AG09319 (cell line): ENCODE measurements around the gene LCOR.
"Not testable (repeated sequence)": the region's sequence is repeated elsewhere in the genome, so short reads cannot be mapped to it uniquely, and the experiment has no call there.

Experiments
- DNase-seq: peaks from one replicate; pipeline ENCODE4 v3.0.0-alpha.2; 2010; ENCODE audit warnings: low read depth; ENCODE audit errors: extremely low read depth
- CTCF ChIP-seq: IDR thresholded peaks from 2 replicates; pipeline ENCODE4 v1.5.1; 2011; ENCODE audit warnings: low read depth, mild to moderate bottlenecking, inconsistent platforms, low read length, moderate library complexity

LCOR gene

DNA sequence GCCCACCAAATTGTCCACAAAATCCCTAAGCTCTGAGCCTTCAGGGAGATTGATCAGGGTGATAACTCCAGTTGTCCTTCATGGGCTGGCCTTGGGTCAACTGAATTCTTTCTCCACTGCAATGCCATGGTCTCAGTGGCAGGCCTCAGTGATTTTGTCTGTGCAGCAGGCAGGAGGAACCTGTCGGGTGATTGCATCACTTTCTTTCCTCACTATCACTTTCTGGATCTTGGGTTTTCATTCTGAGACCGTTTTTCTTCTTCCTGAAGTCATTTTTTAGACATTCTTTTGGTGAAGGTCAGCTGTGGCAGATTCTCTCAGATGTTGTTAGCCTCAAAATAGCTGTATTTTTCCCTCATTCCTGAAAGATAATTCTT is 28.8 kb upstream of the LCOR start:
- no peak for DNase-seq
- no peak for TF ChIP-seq CTCF

GRCh38 chr10:96814264-96814663 is 17.8 kb upstream of the LCOR start:
- TF ChIP-seq CTCF, result no peak
- DNase-seq, result peak; percentile 14

GRCh38 chr10:96818971-96819370 is 13.1 kb upstream of the LCOR start:
- DNase-seq, result not testable (repeated sequence)

DNA sequence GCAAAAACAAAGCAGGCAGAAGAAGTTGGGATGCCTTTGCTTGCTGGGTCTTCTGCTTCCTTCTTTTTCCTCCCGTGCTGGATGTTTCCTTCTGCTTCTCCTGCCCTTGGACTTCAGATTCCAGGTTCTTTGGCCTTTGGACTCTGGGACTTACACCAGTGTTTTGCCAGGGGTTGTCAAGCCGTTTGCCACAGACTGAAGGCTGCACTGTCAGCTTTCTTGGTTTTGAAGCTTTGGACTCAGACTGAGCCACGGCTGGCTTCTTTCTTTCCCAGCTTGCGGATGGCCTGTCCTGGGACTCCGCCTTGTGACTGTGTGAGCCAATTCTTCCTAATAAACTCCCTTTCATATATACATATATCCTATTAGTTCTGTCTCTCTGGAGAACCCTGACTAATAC is 11.3 kb upstream of the LCOR start:
- no peak for TF ChIP-seq CTCF
- DNase-seq, result no peak

- no peak for DNase-seq
- TF ChIP-seq CTCF, result no peak
Measured at GRCh38 chr10:96826438-96826837, 5.7 kb upstream of the LCOR start.

- TF ChIP-seq CTCF, result no peak
- DNase-seq, result no peak
Measured at GRCh38 chr10:96828609-96829008, 3.5 kb upstream of the LCOR start.

DNA sequence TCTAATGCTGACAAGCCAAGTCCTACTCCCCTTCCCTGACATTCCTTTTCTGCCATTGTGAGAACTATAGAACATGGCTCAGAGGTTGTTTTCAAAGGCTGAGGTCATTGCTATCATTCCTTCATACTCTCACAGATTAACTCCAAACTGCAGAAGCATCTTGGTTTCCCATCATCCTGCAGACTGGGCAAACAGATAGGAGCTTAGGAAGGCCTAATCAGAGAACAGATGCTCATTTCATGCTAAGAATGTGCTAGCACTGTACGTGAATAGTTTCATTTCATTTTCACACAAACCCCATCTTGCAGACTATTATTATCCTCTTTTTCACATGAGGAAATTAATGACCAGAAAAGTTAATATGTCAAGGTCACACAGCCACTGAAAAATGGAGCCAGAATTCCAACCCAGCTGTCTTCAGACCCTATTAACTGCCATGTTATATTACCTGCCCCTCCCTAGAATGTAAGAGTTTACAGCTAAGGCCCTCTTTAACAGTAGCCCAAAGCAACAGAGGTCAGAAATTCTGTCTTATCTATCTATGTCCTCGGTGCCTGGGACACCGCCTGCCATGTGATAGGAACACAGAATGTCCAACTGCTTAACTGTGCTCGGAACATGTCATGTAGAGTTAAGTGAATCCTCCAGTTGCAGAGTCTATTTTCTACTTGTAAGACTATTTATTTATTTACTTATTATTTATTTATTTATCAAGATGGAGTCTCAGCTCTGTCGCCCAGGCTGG is 2.9 kb upstream of the LCOR start:
- TF ChIP-seq CTCF, result no peak
- DNase-seq, result no peak

- TF ChIP-seq CTCF, result peak; percentile 84
- DNase-seq, result peak; percentile 27
Measured at GRCh38 chr10:96830511-96831199, 1.4 kb upstream of the LCOR start.
